SJSA1 (cell line): Measurements from ENCODE around the gene SLC25A11. TPM values are rescaled to one million over a fixed set of nuclear protein-coding genes. Genes with fewer than 3 reads are reported as not detected.
A peak's percentile ranks its signal among the peaks of the same experiment; 100 is the strongest.

ENCODE experiments used
- DNase-seq, 2 experiments: peaks; one replicate each; pipeline ENCODE4 v3.0.0-alpha.2; 2015 to 2020; ENCODE audit warnings: low spot score in 2 of 2, low read depth in 1 of 2
- H3K27ac ChIP-seq: fragments of 250-450 bp; sonication (Bioruptor Pico); 2 replicates; pipeline ENCODE4 v1.5.1; 2020; ENCODE audit warnings: mild to moderate bottlenecking, moderate library complexity
- H3K27me3 ChIP-seq: fragments of 250-450 bp; sonication (Bioruptor Pico); replicated peaks from 2 replicates; pipeline ENCODE4 v1.5.1; 2020; ENCODE audit warnings: mild to moderate bottlenecking, moderate library complexity
- H3K36me3 ChIP-seq: fragments of 250-450 bp; sonication (Bioruptor Pico); 2 replicates; pipeline ENCODE4 v1.5.1; 2020; ENCODE audit warnings: mild to moderate bottlenecking
- H3K4me1 ChIP-seq: fragments of 250-450 bp; sonication (Bioruptor Pico); replicated peaks from 2 replicates; pipeline ENCODE4 v1.6.1; 2021; ENCODE audit warnings: mild to moderate bottlenecking
- H3K4me3 ChIP-seq: fragments of 250-450 bp; sonication (Bioruptor Pico); 2 replicates; pipeline ENCODE4 v1.5.1; 2020; ENCODE audit warnings: mild to moderate bottlenecking
- H3K9me3 ChIP-seq: fragments of 250-450 bp; sonication (Bioruptor Pico); replicated peaks from 2 replicates; pipeline ENCODE4 v1.5.1; 2020; ENCODE audit warnings: mild to moderate bottlenecking
- total RNA-seq: library from RNA; depleted of rRNA; stranded (reverse); fragments of >200 nt; shearing (Covaris generic); gene quantifications from 2 replicates; pipeline ENCODE4 v1.2.3, GENCODE V29; 2014

The SLC25A11 gene
- total RNA-seq, 1 experiment from 2014 or later = 68.4 TPM

GRCh38 chr17:4944554-4945175, 4.8 kb upstream of the SLC25A11 start:
- H3K4me1 ChIP-seq = peaks cover 48% of the 10 kb centered on the region
- H3K9me3 ChIP-seq = no peaks in the 10 kb centered on the region
- H3K27me3 ChIP-seq = no peaks in the 10 kb centered on the region
- no peak for DNase-seq
- H3K4me3 ChIP-seq = no peak overlapping the region
- peaks cover 76% of the 10 kb centered on the region for H3K36me3 ChIP-seq
- peak overlapping the region; percentile 50 for H3K27ac ChIP-seq

- peaks cover 43% of the 10 kb centered on the region for H3K4me1 ChIP-seq
- no peak overlapping the region for H3K4me3 ChIP-seq
- H3K27ac ChIP-seq = no peak overlapping the region
- no peaks in the 10 kb centered on the region for H3K27me3 ChIP-seq
- no peaks in the 10 kb centered on the region for H3K9me3 ChIP-seq
- H3K36me3 ChIP-seq = peaks cover 76% of the 10 kb centered on the region
- no peak for DNase-seq
Observed at GRCh38 chr17:4944163-4944553, 4.3 kb upstream of the SLC25A11 start.

GRCh38 chr17:4942760-4943508, 3.1 kb upstream of the SLC25A11 start:
- Histone ChIP-seq H3K4me3 (no peak overlapping the region), H3K27ac (no peak overlapping the region), H3K36me3 (peaks cover 82% of the 10 kb centered on the region), H3K9me3 (no peaks in the 10 kb centered on the region), H3K27me3 (no peaks in the 10 kb centered on the region), H3K4me1 (peaks cover 43% of the 10 kb centered on the region)
- DNase-seq = no peak

GRCh38 chr17:4941319-4941610, 1.4 kb upstream of the SLC25A11 start:
- no peaks in the 10 kb centered on the region for H3K9me3 ChIP-seq
- DNase-seq = no peak
- H3K4me3 ChIP-seq = peak overlapping the region; percentile 59
- no peaks in the 10 kb centered on the region for H3K27me3 ChIP-seq
- peaks cover 41% of the 10 kb centered on the region for H3K4me1 ChIP-seq
- peaks cover 75% of the 10 kb centered on the region for H3K36me3 ChIP-seq
- H3K27ac ChIP-seq = no peak overlapping the region

- DNase-seq = no peak
- Histone ChIP-seq H3K36me3 (peaks cover 69% of the 10 kb centered on the region), H3K27me3 (no peaks in the 10 kb centered on the region), H3K9me3 (no peaks in the 10 kb centered on the region), H3K4me3 (peak overlapping the region; percentile 59), H3K27ac (peak overlapping the region; percentile 79), H3K4me1 (peaks cover 37% of the 10 kb centered on the region)
Observed at GRCh38 chr17:4940555-4941318, 891 bp upstream of the SLC25A11 start.

GRCh38 chr17:4939546-4939795, 375 bp downstream of the SLC25A11 start:
- Histone ChIP-seq H3K27ac (no peak overlapping the region), H3K4me1 (peaks cover 26% of the 10 kb centered on the region), H3K9me3 (no peaks in the 10 kb centered on the region), H3K36me3 (peaks cover 57% of the 10 kb centered on the region), H3K4me3 (peak overlapping the region; percentile 59), H3K27me3 (no peaks in the 10 kb centered on the region)
- DNase-seq = no peak

- peak overlapping the region; percentile 59 for H3K4me3 ChIP-seq
- peak in 1 of 2 experiments; percentile 14 for DNase-seq
- peaks cover 51% of the 10 kb centered on the region for H3K36me3 ChIP-seq
- no peak overlapping the region for H3K27ac ChIP-seq
- peaks cover 28% of the 10 kb centered on the region for H3K4me1 ChIP-seq
- H3K9me3 ChIP-seq = no peaks in the 10 kb centered on the region
- no peaks in the 10 kb centered on the region for H3K27me3 ChIP-seq
Observed at GRCh38 chr17:4938688-4939545, 929 bp downstream of the SLC25A11 start.

- Histone ChIP-seq H3K9me3 (no peaks in the 10 kb centered on the region), H3K4me1 (peaks cover 34% of the 10 kb centered on the region), H3K27ac (no peak overlapping the region), H3K36me3 (peaks cover 43% of the 10 kb centered on the region), H3K27me3 (no peaks in the 10 kb centered on the region), H3K4me3 (no peak overlapping the region)
- no peak for DNase-seq
Observed at GRCh38 chr17:4938069-4938491, 1.8 kb downstream of the SLC25A11 start.

- no peak overlapping the region for H3K4me3 ChIP-seq
- H3K4me1 ChIP-seq = peaks cover 34% of the 10 kb centered on the region
- no peaks in the 10 kb centered on the region for H3K27me3 ChIP-seq
- H3K9me3 ChIP-seq = no peaks in the 10 kb centered on the region
- peaks cover 38% of the 10 kb centered on the region for H3K36me3 ChIP-seq
- no peak for DNase-seq
- H3K27ac ChIP-seq = no peak overlapping the region
Observed at GRCh38 chr17:4937553-4937952, 2.3 kb downstream of the SLC25A11 start.

GRCh38 chr17:4936436-4936835, 3.4 kb downstream of the SLC25A11 start:
- DNase-seq = no peak
- peaks cover 28% of the 10 kb centered on the region for H3K4me1 ChIP-seq

GRCh38 chr17:4935650-4936049, 4.2 kb downstream of the SLC25A11 start:
- Histone ChIP-seq H3K36me3 (peaks cover 20% of the 10 kb centered on the region), H3K27ac (no peak overlapping the region), H3K4me3 (no peak overlapping the region), H3K4me1 (peaks cover 21% of the 10 kb centered on the region), H3K9me3 (no peaks in the 10 kb centered on the region), H3K27me3 (no peaks in the 10 kb centered on the region)
- DNase-seq = no peak

More at GRCh38 chr17:4936436-4936835, 3.4 kb downstream of the SLC25A11 start:
- H3K9me3 ChIP-seq = no peaks in the 10 kb centered on the region
- no peak overlapping the region for H3K27ac ChIP-seq
- no peak overlapping the region for H3K4me3 ChIP-seq
- H3K27me3 ChIP-seq = no peaks in the 10 kb centered on the region
- peaks cover 28% of the 10 kb centered on the region for H3K36me3 ChIP-seq

- H3K36me3 ChIP-seq = peaks cover 18% of the 10 kb centered on the region
- DNase-seq = peak; percentile 43 to 60
- peaks cover 19% of the 10 kb centered on the region for H3K4me1 ChIP-seq
- H3K4me3 ChIP-seq = peak overlapping the region; percentile 15; the same call in 1 of the 2 replicates
- H3K9me3 ChIP-seq = no peaks in the 10 kb centered on the region
- no peaks in the 10 kb centered on the region for H3K27me3 ChIP-seq
- no peak overlapping the region for H3K27ac ChIP-seq
Observed at GRCh38 chr17:4934173-4934979, 5.5 kb downstream of the SLC25A11 start.

GRCh38 chr17:4933646-4934045, 6.2 kb downstream of the SLC25A11 start:
- DNase-seq = no peak
- Histone ChIP-seq H3K36me3 (peaks cover 15% of the 10 kb centered on the region), H3K4me3 (no peak overlapping the region), H3K27me3 (no peaks in the 10 kb centered on the region), H3K27ac (no peak overlapping the region), H3K4me1 (peaks cover 15% of the 10 kb centered on the region), H3K9me3 (no peaks in the 10 kb centered on the region)
